ENCODE data around the gene EPN3.

Gene EPN3

DNA sequence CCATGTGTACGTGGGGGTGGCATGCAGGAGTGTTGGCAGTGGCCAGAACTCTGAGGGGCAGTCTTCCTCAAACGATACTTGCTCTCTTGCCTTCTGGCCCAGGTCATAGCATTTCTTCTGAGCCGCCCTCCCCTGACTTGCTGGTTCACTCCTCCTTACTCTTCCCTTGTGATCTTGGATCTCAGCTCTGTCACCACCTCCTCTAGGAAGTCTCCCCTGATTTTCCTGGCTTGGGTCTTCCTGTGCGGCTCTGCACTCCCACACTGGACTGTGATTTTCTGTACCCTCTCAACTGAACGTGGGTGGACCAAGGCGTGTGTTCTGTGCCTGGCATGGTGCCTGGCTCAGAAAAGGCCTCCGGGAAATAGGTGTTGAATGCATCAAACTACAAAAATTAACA, 2.9 kb downstream of the EPN3 start:
- no peak for DNase-seq

DNA sequence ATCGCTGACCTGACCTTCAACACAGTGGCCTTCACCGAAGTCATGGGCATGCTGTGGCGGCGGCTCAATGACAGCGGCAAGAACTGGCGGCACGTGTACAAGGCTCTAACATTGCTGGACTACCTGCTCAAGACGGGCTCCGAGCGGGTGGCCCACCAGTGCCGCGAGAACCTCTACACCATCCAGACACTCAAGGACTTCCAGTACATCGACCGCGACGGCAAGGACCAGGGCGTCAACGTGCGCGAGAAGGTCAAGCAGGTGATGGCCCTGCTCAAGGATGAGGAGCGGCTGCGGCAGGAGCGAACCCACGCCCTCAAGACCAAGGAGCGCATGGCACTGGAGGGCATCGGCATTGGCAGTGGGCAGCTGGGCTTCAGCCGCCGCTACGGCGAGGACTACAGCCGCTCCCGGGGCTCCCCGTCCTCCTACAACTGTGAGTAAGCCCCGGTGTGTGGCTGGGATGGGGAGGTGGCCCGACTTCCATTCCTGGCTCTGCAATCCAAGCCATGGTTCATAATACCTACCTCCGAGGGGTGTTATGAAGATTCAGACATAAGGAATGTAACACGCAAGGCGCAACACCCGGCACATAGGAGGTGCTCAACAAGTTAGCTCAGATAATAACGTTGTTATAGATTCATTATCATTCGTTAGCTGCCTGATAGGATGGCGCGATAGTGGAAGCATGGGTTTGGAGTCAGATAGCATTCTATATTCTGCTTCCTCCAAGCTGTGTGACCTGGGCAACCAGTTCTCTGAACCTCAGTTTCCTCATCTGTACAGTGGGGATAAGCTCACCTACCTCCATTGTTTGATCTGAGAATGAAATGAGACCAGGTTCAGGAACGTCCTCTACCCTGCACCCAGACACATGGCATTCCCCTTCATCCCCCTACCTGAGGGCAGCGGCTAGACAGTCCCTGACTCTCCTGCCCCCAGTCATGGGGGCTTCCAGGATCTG, 4.4 kb downstream of the EPN3 start:
- no peak for DNase-seq

DNA sequence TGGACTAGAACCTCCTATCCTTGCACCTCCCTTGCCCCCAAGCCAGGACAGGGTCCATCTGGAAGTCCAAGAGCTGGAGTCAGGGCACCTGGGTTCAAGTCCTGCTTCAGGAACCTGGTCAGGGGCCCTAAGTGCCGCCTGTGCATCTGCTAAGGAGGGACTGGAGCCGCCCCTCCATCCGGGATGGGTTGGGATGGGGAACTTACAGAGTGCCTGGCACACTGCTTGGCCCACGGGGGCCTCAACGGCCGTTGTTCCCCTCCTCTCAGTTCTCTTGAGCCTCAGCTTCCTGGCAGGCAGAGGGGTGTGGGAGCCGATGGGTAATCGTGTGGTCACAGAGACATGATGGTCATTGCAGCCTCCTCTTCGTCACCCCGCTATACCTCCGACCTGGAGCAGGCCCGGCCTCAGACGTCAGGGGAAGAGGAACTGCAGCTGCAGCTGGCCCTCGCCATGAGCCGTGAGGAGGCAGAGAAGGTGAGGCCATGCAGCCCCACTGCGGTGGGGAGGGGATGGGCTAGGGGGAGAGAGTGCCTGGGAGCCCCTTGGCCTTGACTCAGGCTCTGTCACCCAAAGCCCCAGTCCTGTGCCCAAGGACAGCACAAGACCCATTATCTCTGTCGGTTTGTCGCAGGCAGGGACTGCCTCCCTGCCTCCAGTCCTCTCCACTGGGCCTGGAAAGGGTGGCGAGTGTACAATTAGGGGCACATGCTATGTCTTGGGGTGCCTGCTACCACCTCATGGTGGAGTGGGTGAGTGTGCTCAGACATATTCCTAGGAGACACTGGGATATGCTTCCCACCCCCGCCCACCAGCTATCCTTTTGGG, 5.4 kb downstream of the EPN3 start:
- DNase-seq = no peak

DNA sequence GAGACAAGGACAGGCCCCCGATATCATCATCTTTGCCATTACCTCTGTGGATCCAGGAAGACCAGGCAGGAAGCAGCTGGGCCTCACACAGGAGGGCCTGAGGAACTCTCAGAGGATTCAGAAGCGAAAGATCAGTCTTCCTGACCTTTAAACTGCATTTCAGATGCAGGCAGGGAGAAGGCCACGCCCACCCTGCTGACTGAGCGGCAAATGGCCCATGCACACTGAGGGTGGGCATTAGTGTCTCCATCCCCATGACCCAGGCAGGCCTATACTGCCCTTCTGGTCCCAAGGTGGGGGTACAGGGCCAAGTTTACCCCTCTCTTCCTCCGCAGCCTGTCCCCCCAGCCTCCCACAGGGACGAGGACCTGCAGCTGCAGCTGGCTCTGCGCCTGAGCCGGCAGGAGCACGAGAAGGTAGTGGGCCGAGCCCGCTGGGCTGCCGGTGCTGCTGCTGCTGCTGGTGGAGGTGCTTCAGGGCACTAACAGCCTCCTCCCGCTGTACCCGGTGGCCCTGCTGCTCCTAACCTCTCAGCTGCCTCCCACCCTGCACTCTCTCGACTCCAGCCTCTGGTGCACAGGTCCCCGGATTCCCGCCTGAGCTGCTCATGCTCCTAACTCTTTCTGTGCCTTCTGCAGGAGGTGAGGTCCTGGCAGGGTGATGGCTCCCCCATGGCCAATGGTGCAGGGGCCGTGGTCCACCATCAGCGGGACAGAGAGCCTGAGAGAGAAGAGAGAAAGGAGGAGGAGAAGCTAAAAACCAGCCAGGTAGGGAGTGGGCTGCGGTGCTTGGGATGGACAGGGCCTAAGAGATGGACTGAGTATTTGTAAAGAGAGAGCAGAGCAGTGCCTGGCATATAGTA, 6.2 kb downstream of the EPN3 start:
- DNase-seq = no peak

DNA sequence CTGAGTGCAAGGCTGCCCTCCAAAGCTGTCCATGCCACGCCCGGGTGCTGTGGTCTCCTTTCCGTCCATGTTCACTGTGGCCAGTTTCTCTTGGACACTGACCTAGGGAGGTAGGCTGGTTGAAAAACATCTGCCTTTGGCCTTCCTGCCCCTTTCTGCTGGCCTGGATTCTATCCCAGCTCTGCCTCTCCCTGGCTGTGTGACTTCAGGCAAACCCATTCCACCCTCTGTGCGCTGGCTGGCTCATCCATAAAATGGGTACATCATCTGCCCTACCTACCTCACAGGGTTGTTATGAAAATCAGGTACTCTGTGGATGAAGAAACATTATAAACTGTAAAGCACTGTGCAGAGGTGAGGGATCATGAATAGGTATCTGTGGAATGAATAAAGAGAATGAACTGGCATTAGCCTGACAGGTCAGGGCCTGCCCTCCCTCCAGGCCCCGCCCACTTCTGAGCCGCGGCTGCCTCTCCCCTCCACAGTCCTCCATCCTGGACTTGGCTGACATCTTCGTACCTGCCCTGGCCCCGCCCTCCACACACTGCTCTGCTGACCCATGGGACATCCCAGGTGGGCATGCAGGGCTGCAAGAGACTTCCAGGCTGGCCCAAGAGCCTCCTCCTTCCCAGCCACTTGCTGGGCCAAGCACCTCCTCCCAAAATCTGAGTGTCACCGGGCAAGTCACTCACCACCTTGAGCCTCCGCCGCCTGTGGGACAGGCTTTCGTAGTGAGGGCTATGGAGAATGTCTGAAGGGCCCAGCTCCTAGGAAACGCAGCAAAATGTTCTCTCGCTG, 7.4 kb downstream of the EPN3 start:
- DNase-seq = no peak

DNA sequence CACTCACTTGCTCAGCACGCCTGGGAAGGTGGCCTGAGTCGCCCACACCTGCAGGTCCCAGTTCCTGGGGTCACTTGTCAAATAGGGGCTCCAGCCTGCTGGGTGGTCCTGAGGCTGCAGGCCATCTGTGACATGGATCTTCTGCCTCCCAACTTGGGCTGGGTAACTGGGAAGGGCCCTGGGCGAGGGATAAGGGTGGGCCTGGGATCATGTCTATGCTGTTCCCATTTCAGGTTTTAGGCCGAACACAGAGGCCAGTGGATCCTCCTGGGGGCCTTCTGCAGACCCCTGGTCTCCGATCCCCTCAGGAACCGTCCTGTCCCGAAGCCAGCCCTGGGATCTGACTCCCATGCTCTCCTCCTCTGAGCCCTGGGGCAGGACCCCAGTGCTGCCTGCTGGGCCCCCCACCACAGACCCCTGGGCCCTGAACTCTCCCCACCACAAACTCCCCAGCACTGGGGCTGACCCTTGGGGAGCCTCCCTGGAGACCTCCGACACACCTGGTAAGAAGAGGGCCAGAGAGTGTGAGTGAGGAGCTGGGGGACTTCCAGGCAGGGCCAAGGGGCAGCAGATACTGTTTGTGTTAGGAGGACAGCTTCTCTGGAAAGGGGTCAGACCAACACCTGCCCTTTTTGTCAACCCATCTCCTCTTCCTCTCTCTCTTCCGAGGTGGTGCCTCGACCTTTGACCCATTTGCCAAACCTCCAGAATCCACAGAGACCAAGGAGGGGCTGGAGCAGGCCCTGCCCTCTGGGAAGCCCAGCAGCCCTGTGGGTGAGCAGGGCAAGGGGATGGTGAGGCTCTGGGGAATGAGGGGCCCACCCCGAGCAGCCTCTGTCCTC, 8.2 kb downstream of the EPN3 start:
- DNase-seq = no peak

DNA sequence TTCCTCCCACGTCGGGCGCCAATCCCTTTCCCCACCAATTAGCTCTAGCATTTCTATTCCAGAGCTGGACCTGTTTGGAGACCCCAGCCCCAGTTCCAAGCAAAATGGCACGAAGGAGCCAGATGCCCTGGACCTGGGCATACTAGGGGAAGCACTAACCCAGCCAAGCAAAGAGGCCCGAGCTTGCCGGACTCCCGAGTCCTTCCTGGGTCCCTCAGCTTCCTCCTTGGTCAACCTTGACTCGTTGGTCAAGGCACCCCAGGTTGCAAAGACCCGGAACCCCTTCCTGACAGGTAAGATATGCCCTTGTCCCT, 8.8 kb downstream of the EPN3 start:
- DNase-seq = no peak

DNA sequence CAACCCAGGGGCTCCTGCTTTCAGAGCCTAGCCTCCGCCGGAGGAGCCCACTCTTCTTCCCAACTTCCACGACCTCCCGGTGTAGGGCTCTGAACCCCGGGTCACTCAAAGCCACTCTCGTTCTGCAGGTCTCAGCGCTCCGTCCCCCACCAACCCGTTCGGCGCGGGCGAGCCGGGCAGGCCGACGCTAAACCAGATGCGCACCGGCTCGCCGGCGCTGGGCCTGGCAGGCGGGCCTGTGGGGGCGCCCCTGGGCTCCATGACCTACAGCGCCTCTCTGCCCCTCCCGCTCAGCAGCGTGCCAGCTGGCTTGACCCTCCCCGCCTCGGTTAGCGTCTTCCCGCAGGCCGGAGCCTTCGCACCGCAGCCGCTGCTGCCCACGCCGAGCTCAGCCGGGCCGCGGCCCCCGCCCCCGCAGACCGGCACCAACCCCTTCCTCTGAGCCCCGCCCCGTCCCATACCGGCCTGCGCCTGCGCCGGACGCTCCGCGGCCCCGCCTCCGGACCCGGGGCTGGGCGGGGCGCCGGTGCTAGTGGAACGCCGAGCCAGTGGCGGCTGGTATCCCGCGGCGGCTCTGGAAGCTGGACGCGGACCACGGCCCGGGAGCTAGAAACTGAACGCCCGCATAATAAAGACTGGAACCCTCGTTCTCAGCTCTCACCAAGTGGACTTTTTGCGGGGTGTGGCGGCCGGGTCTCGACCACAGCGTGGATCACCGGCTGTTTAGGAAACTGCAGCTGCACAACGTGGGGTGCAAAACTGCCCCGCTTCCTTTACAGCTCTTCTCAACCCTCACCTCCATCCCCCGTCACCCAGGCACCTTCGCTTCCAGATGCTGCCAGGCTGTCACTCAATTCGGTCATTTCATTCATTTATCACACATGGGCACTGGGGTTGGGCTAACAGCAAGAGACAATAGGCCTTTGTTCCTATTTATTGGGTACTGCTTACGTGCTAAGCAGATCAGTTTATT, 9.5 kb downstream of the EPN3 start:
- peak; percentile 81 for DNase-seq

DNA sequence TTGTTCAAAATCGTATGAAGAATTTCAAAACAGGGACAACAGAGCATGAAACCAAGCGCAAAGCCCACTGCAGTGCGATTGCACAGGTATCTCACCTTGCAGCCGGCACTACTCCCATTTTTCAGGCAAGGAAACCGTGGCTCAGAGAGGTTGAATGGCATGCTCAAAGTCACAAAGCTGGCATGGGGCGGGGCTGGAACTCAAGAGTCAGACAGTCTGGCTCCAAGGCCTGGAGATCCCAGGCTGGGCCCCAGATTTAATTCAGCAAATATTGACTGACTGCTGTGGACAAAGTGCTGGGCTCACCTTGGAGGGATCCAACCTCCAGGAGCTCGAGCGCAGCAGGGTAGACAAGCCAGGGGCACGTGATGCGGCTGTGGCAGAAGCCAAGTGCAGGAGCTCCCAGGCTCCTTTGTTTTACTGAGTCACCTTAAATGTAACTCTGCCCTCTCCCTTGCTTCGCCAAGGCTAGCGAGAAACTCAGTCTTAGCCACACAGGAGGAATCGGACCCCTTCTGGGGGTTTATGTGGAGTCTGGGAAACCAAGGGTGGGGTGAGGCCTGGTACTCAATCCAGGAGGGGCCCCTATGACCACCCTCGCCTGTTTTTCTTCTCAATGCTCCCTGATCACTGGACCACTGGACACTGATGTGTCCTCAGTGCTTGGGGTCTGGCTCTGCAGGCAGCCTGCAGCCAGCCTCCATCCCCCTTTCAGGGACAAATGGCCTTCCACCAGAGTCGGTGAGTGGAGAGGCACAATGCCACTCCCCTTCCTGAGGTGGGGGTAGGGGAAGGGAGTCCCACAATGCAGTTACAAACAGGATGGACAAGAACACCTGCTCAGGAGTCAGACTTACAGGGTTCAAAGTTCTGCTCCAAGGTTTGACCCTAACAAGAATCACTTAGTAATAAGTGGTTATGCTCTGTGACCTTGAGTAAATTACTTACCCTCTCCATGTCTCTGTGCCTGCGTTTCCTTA, 10.6 kb downstream of the EPN3 start:
- no peak for DNase-seq

DNA sequence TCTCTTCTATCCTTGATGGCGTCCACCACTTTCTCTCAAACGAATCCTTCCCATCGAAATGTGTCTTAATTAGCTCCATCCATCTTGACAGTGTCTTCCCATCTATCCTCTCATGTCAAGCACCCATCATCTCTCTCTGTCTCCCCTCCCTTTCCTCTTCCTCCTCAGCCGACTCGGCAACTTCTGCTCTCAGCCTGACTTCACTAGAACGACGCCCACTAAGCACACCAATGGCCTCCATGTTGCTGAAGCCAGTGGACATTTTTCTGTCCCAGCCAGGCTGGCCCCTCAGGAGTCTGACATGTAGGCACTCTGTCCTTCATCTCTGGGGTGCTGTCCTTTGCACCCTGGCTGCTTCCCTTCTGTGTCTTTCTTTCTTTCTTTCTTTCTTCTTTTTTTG, 12.0 kb downstream of the EPN3 start:
- DNase-seq = peak; percentile 52

DNA sequence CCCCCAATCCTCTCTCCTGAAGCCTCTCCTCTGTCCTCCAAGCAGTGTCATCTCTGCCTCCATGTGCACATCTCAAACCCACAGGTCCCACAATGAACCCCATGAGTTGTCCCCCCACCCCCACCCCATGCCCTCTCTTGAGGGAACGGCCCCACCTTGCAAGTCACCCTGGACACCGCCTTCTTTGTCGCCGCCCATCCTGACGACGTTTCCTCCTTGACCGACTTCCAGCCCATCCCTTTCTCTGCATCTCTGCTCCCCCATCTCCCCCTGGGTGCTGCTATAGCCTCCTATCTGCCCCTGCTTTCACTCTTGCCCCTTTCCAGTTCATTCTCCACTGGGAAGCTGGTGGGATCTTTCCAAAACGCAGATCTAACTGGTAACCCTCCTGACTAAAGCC, 12.8 kb downstream of the EPN3 start:
- no peak for DNase-seq

DNA sequence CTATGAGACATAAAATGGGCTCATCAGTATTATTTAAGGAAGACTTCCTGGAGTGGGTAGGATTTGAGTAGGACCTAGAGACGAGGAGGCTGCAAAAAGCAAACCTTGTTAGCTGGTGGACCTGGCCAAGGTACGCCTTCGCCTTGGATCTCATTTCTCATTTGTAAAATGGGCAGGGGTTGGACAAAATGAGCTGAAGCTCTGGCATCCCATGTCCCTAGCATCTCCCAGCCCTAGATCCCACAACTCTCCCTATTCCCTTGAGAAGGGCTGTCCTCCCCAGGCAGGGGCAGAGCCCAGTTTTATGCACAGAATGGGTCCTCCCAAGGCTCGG, 14.1 kb downstream of the EPN3 start:
- no peak for DNase-seq

DNA sequence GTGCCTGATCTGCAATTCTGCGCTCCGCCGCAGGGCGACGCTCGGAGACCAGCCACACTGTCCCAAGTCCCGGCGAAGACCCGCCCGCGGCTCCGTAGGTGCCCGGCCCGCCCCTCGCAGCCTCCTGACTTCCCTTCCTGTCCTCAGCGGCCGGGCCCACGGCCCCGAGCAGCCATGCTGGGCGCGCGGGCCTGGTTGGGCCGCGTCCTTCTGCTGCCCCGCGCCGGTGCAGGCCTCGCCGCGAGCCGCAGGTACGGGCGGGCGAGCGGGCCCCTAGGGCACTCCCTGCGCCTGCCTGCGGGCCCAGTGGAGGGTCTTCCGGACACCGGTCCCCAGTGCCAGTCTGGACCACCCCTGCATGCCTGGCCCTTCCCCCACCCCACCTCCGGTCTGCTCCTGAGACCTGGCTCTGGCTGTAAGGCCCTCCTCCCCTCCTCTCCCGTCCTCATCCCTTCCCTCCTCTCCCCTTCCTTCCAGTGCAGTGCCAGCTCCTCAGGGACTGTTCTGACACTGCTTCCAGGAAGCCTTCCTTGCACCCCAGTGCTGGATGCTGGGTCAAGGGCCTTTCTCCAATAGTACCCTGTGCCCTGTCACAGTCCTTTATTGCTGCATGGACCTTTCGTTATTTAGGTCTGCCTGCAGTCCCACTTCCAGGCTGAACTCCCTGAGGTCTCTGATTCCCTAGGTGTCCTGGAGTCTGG, 14.7 kb downstream of the EPN3 start, which contains the start of gene SPATA20:
Gene SPATA20 (plus strand): TSS at position 140 of the 701 bp plus-strand sequence. CDS start 35 bp downstream, at position 175.
- peak; percentile 94 for DNase-seq

DNA sequence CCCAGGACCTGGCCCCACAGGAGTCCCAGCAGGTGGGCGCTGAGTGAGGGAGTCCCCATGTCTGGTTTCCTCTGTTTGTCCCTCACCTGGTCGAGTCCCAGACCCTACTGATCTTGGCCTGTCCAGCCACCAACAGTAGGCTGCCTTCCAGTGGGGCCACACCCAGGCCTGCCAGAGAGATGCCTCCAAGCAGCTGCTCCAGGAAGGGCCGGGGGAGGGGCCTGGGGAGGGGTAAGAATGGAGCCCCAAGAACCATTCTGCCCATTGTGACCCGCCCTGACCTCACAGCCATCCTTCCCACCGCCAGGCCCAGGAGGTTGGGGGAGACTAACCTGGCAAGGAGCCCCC, 15.2 kb downstream of the EPN3 start:
- DNase-seq = no peak

DNA sequence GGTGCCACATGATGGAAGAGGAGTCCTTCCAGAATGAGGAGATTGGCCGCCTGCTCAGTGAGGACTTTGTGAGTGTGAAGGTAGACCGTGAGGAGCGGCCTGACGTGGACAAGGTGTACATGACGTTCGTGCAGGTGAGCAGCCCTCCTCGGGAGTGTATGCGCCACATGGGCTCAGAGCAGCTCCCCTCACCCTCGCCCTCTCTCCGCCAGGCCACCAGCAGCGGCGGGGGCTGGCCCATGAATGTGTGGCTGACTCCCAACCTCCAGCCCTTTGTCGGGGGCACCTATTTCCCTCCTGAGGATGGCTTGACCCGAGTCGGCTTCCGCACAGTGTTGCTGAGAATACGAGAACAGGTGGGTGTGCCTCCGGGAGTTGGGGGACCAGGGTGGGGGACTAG, 16.3 kb downstream of the EPN3 start:
- DNase-seq = no peak

DNA sequence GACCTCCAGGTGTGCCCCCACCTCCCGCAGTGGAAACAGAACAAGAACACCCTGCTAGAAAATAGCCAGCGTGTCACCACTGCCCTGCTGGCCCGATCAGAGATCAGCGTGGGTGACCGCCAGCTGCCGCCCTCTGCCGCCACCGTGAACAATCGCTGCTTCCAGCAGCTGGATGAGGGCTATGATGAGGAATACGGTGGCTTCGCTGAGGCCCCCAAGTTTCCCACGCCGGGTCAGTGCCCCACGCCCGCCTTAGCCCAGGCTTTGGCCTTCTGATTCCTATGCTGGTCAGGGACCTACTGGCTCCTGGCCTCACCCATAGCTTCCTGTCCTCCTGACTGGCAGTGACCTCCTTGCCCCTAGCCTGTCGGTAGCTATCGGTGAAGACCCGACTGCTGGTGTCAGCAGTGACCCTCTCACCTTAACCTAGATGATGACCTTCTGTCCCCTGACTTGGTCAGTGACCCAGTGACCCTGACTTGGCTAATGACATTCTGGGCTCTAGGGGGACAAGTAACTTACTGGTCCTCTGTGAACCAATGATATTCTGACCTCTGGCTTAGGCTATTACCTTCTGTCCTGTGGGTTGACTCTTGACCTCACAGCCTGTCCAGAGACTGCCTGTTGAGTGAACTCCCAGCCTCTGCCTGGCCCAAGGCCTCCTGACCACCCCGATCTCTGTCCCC, 16.9 kb downstream of the EPN3 start:
- DNase-seq = no peak

DNA sequence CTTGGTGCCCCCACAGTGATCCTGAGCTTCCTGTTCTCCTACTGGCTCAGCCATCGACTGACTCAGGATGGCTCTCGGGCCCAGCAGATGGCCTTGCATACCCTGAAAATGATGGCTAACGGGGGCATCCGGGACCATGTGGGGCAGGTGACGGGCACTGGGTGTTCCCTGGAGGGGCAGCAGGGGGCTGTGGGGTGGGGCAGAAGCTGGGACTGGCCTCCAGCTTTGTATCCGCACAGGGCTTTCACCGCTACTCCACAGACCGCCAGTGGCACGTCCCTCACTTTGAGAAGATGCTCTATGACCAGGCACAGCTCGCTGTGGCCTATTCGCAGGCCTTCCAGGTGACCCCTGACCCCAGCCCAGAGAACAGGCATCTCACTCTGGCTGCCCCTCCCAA, 17.4 kb downstream of the EPN3 start:
- DNase-seq = no peak
